Hepatic stellate cell (primary cell): ENCODE data around the gene GAS2L1.

Experiments
- DNase-seq: peaks from one replicate; pipeline ENCODE4 v3.0.0; 2011; ENCODE audit warnings: low spot score

The GAS2L1 gene

GRCh38 chr22:29310065-29310862 is 3.8 kb downstream of the GAS2L1 start:
- no peak for DNase-seq

DNA sequence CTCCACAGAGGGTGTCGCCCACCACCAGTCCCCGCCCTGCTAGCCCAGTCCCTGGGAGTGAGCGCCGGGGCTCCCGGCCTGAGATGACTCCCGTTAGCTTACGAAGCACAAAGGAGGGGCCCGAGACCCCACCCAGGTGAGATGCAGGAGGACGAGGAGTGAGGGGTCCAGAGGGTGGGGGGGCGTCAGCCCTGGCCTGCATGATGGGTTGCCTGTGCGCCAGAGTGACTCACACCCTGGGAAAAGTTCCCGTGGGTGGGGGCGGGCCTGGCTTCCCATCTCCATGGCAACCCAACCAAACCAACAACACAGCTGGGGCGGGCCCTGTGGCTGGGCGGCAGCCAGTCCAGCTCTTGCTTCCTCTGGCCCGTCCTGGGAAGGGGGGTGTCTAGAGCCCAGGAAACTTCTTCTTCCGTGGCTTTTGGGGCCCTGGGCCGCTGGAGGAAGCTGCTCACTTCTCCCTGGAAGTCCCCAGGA is 4.5 kb downstream of the GAS2L1 start:
- DNase-seq, result peak; percentile 99

- no peak for DNase-seq
These were observed 5.2 kb downstream of the GAS2L1 start for GRCh38 chr22:29311464-29312217.

- no peak for DNase-seq
These were observed 6.0 kb downstream of the GAS2L1 start for GRCh38 chr22:29312218-29313125.

- DNase-seq, result peak; percentile 53
These were observed 6.7 kb downstream of the GAS2L1 start for GRCh38 chr22:29313126-29313575.

DNA sequence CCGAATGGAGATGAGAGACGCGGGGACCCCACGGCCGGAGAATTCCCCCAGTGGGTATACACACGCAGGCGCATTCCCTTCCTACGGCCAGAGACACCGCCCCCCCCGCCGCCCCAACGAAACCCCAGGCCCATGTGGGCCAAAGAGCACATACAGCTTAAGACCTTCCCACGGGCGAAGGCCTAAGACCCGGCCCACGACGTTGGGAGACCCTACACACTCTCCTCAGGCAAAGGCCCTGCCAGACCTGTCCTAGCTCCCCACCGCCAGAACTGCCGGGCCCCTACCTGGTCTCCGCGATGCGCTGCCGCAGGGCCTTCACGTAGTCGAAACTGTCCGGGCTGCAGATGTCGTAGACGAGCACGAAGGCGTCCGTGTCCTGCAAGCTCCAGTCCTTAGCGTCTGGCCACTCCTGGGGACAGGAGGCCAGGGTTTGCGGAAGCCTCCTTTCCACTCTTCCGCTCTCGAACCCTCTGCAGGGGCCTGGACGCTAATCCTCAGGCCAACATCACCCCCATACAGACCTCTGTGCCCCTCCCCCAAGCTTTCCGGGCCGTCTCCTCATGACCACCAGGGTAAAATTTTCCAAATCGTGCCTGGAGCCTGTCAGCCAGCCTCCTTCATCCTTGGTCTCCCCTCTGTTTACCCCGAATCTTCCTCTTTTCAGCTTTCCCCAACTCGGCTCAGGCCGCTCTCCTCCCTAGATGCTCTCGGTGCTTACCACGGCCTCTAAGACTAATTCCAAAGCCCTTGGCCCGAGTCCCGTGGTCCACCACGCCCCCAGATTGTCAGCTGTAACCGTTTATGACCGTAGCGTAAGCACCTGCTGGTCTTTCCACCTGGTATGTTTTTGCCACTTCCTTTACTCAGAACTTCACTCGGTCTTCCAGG is 7.4 kb downstream of the GAS2L1 start:
- DNase-seq, result no peak

DNA sequence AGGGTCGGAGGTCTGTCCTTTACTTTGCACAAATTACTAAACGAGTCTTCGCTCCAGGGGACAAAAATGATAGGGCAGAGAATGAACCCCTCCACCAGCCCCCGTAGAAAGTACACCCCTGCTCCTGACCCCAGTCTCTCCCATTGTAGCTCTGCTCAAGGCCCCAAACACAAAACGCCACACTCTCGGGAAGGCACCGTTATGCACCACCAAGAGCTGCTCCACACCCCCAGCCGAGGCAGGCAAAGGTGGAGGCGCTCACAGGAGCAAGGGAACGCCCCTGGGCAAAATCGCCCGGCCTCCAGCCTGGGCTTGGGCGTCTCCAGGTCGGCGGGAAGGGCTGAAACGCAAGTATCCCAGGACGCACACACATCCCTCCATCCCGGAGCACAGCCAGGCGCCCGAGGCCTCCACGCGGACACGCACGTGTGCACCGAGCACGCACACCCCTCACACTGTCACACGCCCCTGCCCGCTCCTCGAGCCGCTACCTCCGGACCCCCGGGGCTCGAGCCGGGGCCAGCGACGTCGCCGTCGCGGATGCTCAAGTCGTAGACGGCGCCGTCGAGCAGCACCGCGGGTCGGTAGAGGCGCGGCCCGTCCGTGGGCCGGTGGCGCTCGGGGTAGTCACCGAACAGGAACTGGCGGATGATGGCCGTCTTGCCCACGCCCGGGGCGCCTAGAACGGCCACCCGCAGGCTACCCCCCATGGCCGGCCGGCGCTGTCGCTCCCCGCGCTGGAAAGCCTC is 8.3 kb downstream of the GAS2L1 start:
- no peak for DNase-seq

GRCh38 chr22:29315286-29316140 is 9.1 kb downstream of the GAS2L1 start, which contains the start of gene RASL10A:
Gene RASL10A, minus strand, starts transcription at chr22:29315697. Its CDS starts 451 bp downstream, at chr22:29315246.
- no peak for DNase-seq

- DNase-seq, result no peak
These were observed 9.8 kb downstream of the GAS2L1 start for GRCh38 chr22:29316141-29316828.

DNA sequence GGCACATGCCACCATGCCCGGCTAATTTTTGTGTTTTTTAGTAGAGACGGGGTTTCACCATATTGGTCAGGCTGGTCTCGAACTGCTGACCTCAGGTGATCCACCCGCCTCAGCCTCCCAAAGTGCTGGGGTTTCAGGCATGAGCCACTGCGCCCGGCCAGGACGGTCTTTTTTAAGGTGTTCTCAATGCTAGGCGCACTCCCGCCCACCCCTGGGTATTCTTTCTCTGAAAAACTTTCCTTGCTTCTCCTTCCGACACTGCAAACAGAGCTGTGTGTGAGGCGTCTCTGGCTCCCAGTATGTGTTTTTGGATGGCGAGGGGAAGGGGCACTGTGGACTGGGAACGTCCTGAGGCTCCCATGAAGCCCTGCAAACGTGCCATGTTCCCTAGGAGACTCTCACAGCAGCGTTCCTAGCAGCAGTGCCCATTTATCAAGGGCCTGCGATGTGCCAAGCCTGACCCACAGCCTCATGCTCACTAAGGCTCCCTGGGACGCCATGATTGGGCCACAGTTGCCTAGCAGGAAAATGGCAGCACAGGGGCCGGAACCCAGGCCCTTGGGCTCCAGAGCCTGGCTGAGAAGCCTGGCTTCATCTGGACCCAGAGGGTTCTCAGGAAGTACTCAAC is 11.5 kb downstream of the GAS2L1 start:
- DNase-seq, result no peak

DNA sequence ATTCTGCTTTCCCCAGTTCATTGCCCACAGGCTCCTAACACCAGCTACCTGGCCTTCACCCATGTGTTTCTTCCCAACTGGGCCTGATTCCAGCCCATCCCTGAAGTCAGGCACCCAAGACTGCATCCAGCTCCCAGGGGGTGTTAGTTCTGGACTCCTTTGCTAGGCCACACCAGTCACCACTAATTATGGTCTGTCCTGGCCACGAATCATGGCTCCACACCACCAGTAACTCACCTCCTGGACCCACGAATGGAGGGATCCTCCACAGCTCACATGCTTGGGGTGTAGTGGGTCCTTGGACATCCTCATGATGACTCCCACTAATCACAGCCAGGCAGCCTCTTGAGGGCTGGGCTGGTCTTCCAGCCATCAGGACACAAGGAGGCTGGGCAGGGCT is 12.6 kb downstream of the GAS2L1 start:
- no peak for DNase-seq

- DNase-seq, result no peak
These were observed 14.1 kb downstream of the GAS2L1 start for GRCh38 chr22:29320546-29320945.

DNA sequence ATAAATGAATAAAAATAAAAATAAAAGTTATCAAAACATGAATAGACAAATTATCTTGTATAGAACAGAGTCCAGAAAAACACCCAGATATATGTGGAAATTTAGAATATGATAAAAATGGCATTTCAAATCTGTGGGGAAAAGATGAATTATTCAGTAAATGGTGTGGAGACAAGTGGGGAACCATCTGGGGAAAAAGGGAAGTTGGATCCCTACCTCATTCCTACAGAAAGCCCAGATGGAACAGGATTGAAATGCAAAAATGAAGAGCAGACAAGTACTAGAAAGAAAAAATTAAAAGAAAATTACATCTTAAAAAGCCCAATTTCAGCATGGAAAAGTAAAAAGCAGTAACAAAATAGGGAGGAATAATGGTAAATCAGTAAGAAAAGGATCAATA is 17.2 kb downstream of the GAS2L1 start:
- DNase-seq, result no peak

- no peak for DNase-seq
These were observed 18.9 kb downstream of the GAS2L1 start for GRCh38 chr22:29325356-29325755.

GRCh38 chr22:29325785-29326315 is 19.4 kb downstream of the GAS2L1 start:
- no peak for DNase-seq

DNA sequence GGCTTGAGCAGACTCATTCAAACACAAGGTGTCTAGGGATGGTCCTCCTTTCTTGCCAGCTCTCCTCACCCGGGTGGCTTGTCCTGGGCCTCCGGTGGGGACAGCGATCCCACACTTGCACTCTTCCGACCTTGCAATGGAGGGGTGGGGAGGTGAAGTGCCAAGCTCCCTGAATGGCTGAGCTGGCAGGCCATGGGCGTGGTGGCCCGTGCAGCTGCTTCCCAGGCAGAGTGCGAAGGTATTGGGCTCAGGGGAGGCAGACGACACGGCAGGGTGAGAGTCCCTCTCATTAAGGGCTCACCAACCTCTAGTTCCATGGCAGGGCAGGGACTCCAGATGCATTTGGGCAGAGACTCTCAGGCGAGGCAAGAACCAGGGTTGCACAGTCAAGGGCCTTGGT is 20.0 kb downstream of the GAS2L1 start:
- DNase-seq, result no peak

DNA sequence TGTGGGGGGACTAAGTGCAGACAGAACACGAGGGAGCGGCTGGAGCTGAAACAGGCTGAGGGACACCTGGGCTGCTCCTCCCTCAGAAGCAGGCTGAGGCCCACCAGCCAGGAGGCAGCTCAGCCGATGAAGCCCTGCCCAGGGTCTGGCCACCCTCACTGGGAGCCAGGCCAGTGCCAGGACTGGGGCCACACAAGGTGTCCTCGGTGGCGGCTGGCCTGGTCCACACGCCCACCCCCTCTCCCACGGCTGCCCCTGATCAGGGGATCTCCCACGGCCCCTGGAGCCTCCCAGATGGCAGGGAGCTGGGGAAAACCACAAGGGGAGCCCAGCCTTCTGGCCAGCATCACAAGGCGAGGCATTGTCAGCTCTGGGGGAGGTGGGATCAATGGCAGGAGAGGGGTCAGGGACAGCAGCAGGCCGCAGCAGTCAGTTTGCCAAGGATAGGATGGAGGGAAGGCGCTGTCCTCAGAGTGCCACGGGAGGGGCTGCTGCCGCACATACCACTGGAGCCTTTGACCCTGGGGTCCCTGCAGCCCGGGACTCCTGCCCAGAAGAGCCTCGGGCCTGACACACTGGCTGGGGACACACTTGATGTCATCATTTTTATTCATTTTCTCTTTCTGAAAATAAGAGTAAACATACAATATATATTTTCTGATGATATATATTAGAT is 20.8 kb downstream of the GAS2L1 start:
- no peak for DNase-seq
